H1 (cell line): Measurements from ENCODE around the gene ASB1. TPM values are rescaled to one million over a fixed set of nuclear protein-coding genes. Genes with fewer than 3 reads are reported as not detected.

ENCODE experiments used
- CTCF ChIA-PET: fragments of 300-600 bp; sonication (Branson Sonifier 250); formaldehyde crosslinking; loops from one replicate; lab custom pipeline; 2021; ENCODE audit not compliant: partially characterized antibody; lab: Charles Lee
- POLR2A ChIA-PET: fragments of 300-600 bp; sonication (Branson Sonifier 250); formaldehyde crosslinking; loops from one replicate; lab custom pipeline; 2021; ENCODE audit warnings: inconsistent platforms; ENCODE audit not compliant: partially characterized antibody; lab: Charles Lee
- DNase-seq, 2 experiments: peaks; one replicate each; pipeline versions ENCODE4 v3.0.0 to v3.0.0-alpha.2; 2010 to 2022; ENCODE audit warnings: low spot score in 2 of 2, low read depth in 1 of 2, mixed read lengths in 1 of 2
- FAIRE-seq: peaks from 2 replicates; lab custom pipeline; 2011; peaks lifted over from hg19 to GRCh38; lab: Jason Lieb, UNC
- H2AFZ ChIP-seq: 2 replicates; pipeline ENCODE4 v1.8.1; 2012; ENCODE audit warnings: low read length, inconsistent platforms
- H2AK5ac ChIP-seq: 2 replicates; pipeline ENCODE4 v1.6.1; 2013; ENCODE audit warnings: low read depth, low read length
- H2BK120ac ChIP-seq: replicated peaks from 2 replicates; pipeline ENCODE3; 2013; ENCODE audit warnings: low read depth, low read length, inconsistent platforms
- H2BK12ac ChIP-seq: 2 replicates; pipeline ENCODE4 v1.6.1; 2013; ENCODE audit warnings: low read depth, low read length
- H2BK15ac ChIP-seq: 2 replicates; pipeline ENCODE4 v1.6.1; 2013; ENCODE audit warnings: low read length
- H2BK20ac ChIP-seq: 2 replicates; pipeline ENCODE4 v1.6.1; 2013; ENCODE audit warnings: low read length
- H2BK5ac ChIP-seq: 2 replicates; pipeline ENCODE4 v1.6.1; 2013; ENCODE audit warnings: low read depth, low read length
- H3K14ac ChIP-seq: 2 replicates; pipeline ENCODE4 v1.6.1; 2013; ENCODE audit warnings: inconsistent platforms; ENCODE audit not compliant: insufficient read length
- H3K18ac ChIP-seq: 2 replicates; pipeline ENCODE4 v1.6.1; 2013; ENCODE audit warnings: low read length; ENCODE audit errors: extremely low read depth
- H3K23ac ChIP-seq: 2 replicates; pipeline ENCODE4 v1.6.1; 2013; ENCODE audit warnings: inconsistent platforms; ENCODE audit not compliant: insufficient read length
- H3K23me2 ChIP-seq: 2 replicates; pipeline ENCODE4 v1.6.1; 2013; ENCODE audit warnings: low read depth, low read length
- H3K27ac ChIP-seq: 2 replicates; pipeline ENCODE4 v1.6.1; 2011; ENCODE audit warnings: low read depth, low read length, inconsistent platforms
- H3K27me3 ChIP-seq, 4 experiments: replicated peaks in 1 of 4; 1 replicate in 1 of 4; 2 replicates in 3 of 4; pipeline versions ENCODE4 v1.6.1 to v1.8.1; 2011 to 2013; ENCODE audit warnings: low read length in 3 of 4, mild to moderate bottlenecking in 3 of 4, inconsistent platforms in 2 of 4, mixed read lengths in 2 of 4, moderate library complexity in 1 of 4; ENCODE audit not compliant: control insufficient read depth in 3 of 4, insufficient read depth in 3 of 4; ENCODE audit errors: extremely low read depth in 1 of 4
- H3K36me3 ChIP-seq, 4 experiments: 2 replicates each; pipeline versions ENCODE4 v1.6.1 to v1.8.1; 2011 to 2013; ENCODE audit warnings: mild to moderate bottlenecking in 4 of 4, low read length in 3 of 4, moderate library complexity in 2 of 4, control low read depth in 1 of 4, inconsistent platforms in 1 of 4; ENCODE audit not compliant: insufficient read depth in 4 of 4, control insufficient read depth in 2 of 4
- H3K4ac ChIP-seq: replicated peaks from 2 replicates; pipeline ENCODE3; 2013; ENCODE audit warnings: low read length, low read depth, mixed read lengths, inconsistent platforms; ENCODE audit not compliant: insufficient read length
- H3K4me1 ChIP-seq, 4 experiments: replicated peaks in 1 of 4; 1 replicate in 1 of 4; 2 replicates in 3 of 4; pipeline versions ENCODE4 v1.6.1 to v1.8.1; 2011 to 2013; ENCODE audit warnings: low read length in 3 of 4, inconsistent platforms in 2 of 4, mixed read lengths in 1 of 4; ENCODE audit not compliant: insufficient read depth in 4 of 4, control insufficient read depth in 3 of 4
- H3K4me2 ChIP-seq, 2 experiments: 2 replicates each; pipeline versions ENCODE4 v1.6.1 to v1.8.1; 2011 to 2013; ENCODE audit warnings: low read depth in 2 of 2, low read length in 2 of 2, control low read depth in 1 of 2, inconsistent platforms in 1 of 2, mild to moderate bottlenecking in 1 of 2; ENCODE audit not compliant: insufficient read depth in 1 of 2
- H3K4me3 ChIP-seq, 4 experiments: fragments of 200-600, 300-600 bp in 1 of 4; sonication (generic), shearing (Covaris generic), sonication (Bioruptor Twin) in 1 of 4; 2 replicates each; pipeline versions ENCODE4 v1.5.1 to v1.8.1; 2011 to 2016; ENCODE audit warnings: low read length in 4 of 4, low read depth in 3 of 4, control low read depth in 2 of 4, inconsistent platforms in 2 of 4, mild to moderate bottlenecking in 2 of 4, mixed read lengths in 1 of 4, moderate library complexity in 1 of 4; ENCODE audit not compliant: insufficient read depth in 2 of 4; ENCODE audit errors: extremely low read depth in 1 of 4
- H3K56ac ChIP-seq: replicated peaks from 2 replicates; pipeline ENCODE3; 2013; ENCODE audit warnings: low read depth, mild to moderate bottlenecking, mixed read lengths, low read length, inconsistent platforms; ENCODE audit not compliant: insufficient read length
- H3K79me1 ChIP-seq: 2 replicates; pipeline ENCODE4 v1.6.1; 2013; ENCODE audit warnings: low read depth, low read length, control low read depth
- H3K79me2 ChIP-seq, 2 experiments: 2 replicates each; pipeline versions ENCODE4 v1.6.1 to v1.8.1; 2012 to 2013; ENCODE audit warnings: low read length in 2 of 2, mild to moderate bottlenecking in 2 of 2, inconsistent platforms in 1 of 2; ENCODE audit not compliant: insufficient read depth in 2 of 2, control insufficient read depth in 1 of 2
- H3K9ac ChIP-seq, 4 experiments: replicated peaks in 1 of 4; 1 replicate in 1 of 4; 2 replicates in 3 of 4; pipeline versions ENCODE4 v1.6.1 to v1.8.1; 2011 to 2013; ENCODE audit warnings: low read depth in 3 of 4, low read length in 3 of 4, control low read depth in 2 of 4, mild to moderate bottlenecking in 2 of 4, moderate library complexity in 2 of 4, inconsistent platforms in 1 of 4; ENCODE audit errors: extremely low read depth in 1 of 4
- H3K9me3 ChIP-seq, 2 experiments: 2 replicates each; pipeline versions ENCODE4 v1.6.1 to v1.8.1; 2012 to 2013; ENCODE audit warnings: mild to moderate bottlenecking in 2 of 2, moderate library complexity in 2 of 2, control low read depth in 1 of 2, inconsistent platforms in 1 of 2, low read depth in 1 of 2, low read length in 1 of 2, mixed read lengths in 1 of 2; ENCODE audit not compliant: insufficient read depth in 2 of 2
- H4K20me1 ChIP-seq, 2 experiments: replicated peaks in 1 of 2; 2 replicates each; pipeline versions ENCODE3 to v1.8.1; 2011 to 2013; ENCODE audit warnings: inconsistent platforms in 2 of 2, low read length in 2 of 2, mild to moderate bottlenecking in 1 of 2; ENCODE audit not compliant: insufficient read depth in 2 of 2, control insufficient read depth in 1 of 2
- H4K5ac ChIP-seq: 2 replicates; pipeline ENCODE4 v1.6.1; 2013; ENCODE audit warnings: low read length, low read depth, mixed read lengths, inconsistent platforms; ENCODE audit not compliant: insufficient read length
- H4K8ac ChIP-seq: 2 replicates; pipeline ENCODE4 v1.8.0; 2013; ENCODE audit warnings: mild to moderate bottlenecking, moderate library complexity, low read length, inconsistent platforms; ENCODE audit not compliant: insufficient read depth; ENCODE audit errors: extremely low read depth
- H4K91ac ChIP-seq: replicated peaks from 2 replicates; pipeline ENCODE3; 2013; ENCODE audit warnings: low read length, mixed read lengths, inconsistent platforms; ENCODE audit not compliant: insufficient read length
- RXRA ChIP-seq: IDR thresholded peaks from 2 replicates; pipeline ENCODE4 v1.6.1; 2011; ENCODE audit warnings: low read depth, mild to moderate bottlenecking, low read length, moderate library complexity; ENCODE audit not compliant: insufficient read depth
- SP2 ChIP-seq: IDR thresholded peaks from 2 replicates; pipeline ENCODE4 v1.6.1; 2012; ENCODE audit warnings: mild to moderate bottlenecking, low read length, inconsistent platforms
- WGBS, 2 experiments: shearing (Covaris generic) in 1 of 2; methylation state at CpG; one replicate each; pipeline versions ENCODE4 v1.1.6 to v1.1.7; 2013 to 2015; ENCODE audit warnings: low lambda C conversion rate in 2 of 2, mixed read lengths in 2 of 2, inconsistent platforms in 1 of 2, low coverage in 1 of 2, missing lambda C conversion rate in 1 of 2; ENCODE audit not compliant: insufficient replicate concordance in 2 of 2, insufficient coverage in 1 of 2, insufficient read length in 1 of 2; ENCODE audit errors: extremely low coverage in 1 of 2, missing lambda C conversion rate in 1 of 2; 5-methylcytosine and 5-hydroxymethylcytosine counted together
- polyA plus RNA-seq, 7 experiments: library from polyadenylated mRNA; depleted of rRNA in 3 of 7; stranded (reverse) in 5 of 7; unstranded in 2 of 7; fragments of >200 nt in 5 of 7; fragments of 200-250 nt in 2 of 7; gene quantifications; 1 replicate in 5 of 7; 2 replicates in 1 of 7; 4 replicates in 1 of 7; pipeline versions ENCODE4 v1.2.1 to v1.2.3, GENCODE V29; 2011 to 2013; ENCODE audit warnings: missing spikeins in 2 of 7, mixed read lengths in 2 of 7
- total RNA-seq: library from RNA; stranded (reverse); fragmentation: NEBNext Ultra II Directional; extraction: Animal tissue kit (Norgen Biotek cat#: 25700); gene quantifications from 2 replicates; pipeline ENCODE4 v1.2.1, GENCODE V29; 2021
- TF ChIP-seq, protein P1 (sequence below), 3 experiments: IDR thresholded peaks; 1 replicate in 2 of 3; 2 replicates in 1 of 3; pipeline versions ENCODE4 v1.5.1 to v1.6.1; 2011; ENCODE audit warnings: low read length in 3 of 3, mild to moderate bottlenecking in 3 of 3, inconsistent platforms in 2 of 3, low read depth in 1 of 3, moderate library complexity in 1 of 3; ENCODE audit not compliant: insufficient read depth in 1 of 3; ENCODE audit errors: control extremely low read depth in 1 of 3

Gene ASB1
- total and polyA plus RNA-seq, 2 of the 8 experiments (the other 6 are each of a cell fraction or from before 2014, with no cell fraction given), result 24.1 to 36.0 TPM

DNA sequence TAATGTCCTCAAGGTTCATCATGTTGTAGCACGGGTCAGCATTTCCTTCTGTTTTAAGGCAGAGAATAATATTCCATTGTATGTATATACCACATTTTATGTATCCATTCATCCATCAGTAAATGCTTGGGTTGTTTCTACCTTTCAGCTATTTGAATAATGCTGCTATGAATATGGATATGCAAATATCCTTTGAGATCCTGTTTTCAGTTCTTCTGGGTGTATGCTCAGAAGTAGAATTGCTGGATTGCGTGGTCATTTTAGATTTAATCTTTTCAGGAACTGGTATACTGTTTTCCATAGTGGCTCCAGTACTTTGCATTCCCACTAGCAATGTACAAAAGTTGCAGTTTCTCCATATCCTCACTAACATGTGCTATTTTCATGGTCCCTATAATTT is 13.4 kb upstream of the ASB1 start:
- WGBS, 2 experiments, result 49% methylated on average over 2 of the region's 2 CpGs; no CpG with 5 or more reads in 1 of the 2 experiments
- Histone ChIP-seq H3K4me3 (no peak overlapping the region), H4K5ac (no peak overlapping the region), H3K4me1 (peaks cover 0 to 12% (median 9%) of the 10 kb centered on the region in 4 experiments; a peak in 5 of 7 replicates), H3K18ac (no peak overlapping the region), H2BK120ac (no peak overlapping the region), H3K23ac (no peak overlapping the region), H3K23me2 (no peaks in the 10 kb centered on the region), H3K56ac (no peak overlapping the region), H2BK5ac (no peak overlapping the region), H3K4ac (no peak overlapping the region), H2BK15ac (no peak overlapping the region), H4K8ac (no peak overlapping the region), H3K79me1 (no peaks in the 10 kb centered on the region), H2AFZ (no peak overlapping the region), H3K79me2 (no peaks in the 10 kb centered on the region), H3K27ac (no peak overlapping the region), H2AK5ac (no peak overlapping the region), H3K9me3 (no peaks in the 10 kb centered on the region), H4K91ac (no peak overlapping the region), H3K14ac (no peak overlapping the region), H2BK20ac (no peak overlapping the region), H3K27me3 (no peaks in the 10 kb centered on the region), H3K36me3 (no peaks in the 10 kb centered on the region), H4K20me1 (no peaks in the 10 kb centered on the region), H3K9ac (no peak overlapping the region), H2BK12ac (no peak overlapping the region), H3K4me2 (no peak overlapping the region)
- FAIRE-seq, result no peak
- TF ChIP-seq RXRA (no peak), SP2 (no peak)
- TF ChIP-seq, protein P1, sequence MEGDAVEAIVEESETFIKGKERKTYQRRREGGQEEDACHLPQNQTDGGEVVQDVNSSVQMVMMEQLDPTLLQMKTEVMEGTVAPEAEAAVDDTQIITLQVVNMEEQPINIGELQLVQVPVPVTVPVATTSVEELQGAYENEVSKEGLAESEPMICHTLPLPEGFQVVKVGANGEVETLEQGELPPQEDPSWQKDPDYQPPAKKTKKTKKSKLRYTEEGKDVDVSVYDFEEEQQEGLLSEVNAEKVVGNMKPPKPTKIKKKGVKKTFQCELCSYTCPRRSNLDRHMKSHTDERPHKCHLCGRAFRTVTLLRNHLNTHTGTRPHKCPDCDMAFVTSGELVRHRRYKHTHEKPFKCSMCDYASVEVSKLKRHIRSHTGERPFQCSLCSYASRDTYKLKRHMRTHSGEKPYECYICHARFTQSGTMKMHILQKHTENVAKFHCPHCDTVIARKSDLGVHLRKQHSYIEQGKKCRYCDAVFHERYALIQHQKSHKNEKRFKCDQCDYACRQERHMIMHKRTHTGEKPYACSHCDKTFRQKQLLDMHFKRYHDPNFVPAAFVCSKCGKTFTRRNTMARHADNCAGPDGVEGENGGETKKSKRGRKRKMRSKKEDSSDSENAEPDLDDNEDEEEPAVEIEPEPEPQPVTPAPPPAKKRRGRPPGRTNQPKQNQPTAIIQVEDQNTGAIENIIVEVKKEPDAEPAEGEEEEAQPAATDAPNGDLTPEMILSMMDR (IDR thresholded peaks at IDR 0.05; ENCODE audit: control extremely low read depth in 1 of 3, insufficient read depth in 1 of 3, low read depth in 1 of 3, low read length in 3 of 3), result no peak
- ChIA-PET CTCF (no interaction called here), POLR2A (no interaction called here)
- no peak for DNase-seq
